Measurements from ENCODE around the gene C5. TPM values are rescaled to one million over a fixed set of nuclear protein-coding genes. Genes with fewer than 3 reads are reported as not detected.

The C5 gene
- total RNA-seq, 1 donor, result 13.8 TPM

DNA sequence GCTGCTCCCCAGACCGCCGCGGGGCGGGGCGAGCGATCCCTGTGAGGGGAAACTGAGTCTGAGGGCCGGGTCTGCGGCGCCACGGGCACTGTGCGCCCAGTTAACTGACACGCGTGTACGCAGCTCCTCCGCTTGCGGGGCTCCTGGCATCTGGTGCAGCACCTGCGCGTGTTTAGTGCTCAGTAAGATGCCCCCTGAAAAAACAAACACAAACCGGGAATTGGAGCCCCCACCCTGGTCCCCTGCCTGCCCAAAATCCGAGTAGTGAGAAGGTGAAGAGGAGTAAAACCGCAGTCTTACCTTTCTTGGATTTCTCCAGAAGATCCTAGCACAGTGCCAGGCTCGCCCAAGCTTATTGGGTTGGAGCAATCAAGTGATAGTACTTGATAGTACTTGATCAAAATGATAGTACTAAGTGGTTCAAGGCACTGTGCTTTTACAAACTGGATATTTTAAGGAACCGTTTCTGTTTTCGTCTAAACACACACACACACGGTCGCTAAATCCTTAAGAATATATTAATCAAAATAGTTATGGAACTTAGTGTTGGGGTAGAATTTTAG lies 120.8 kb downstream of the C5 start:
- TF ChIP-seq, protein P1, sequence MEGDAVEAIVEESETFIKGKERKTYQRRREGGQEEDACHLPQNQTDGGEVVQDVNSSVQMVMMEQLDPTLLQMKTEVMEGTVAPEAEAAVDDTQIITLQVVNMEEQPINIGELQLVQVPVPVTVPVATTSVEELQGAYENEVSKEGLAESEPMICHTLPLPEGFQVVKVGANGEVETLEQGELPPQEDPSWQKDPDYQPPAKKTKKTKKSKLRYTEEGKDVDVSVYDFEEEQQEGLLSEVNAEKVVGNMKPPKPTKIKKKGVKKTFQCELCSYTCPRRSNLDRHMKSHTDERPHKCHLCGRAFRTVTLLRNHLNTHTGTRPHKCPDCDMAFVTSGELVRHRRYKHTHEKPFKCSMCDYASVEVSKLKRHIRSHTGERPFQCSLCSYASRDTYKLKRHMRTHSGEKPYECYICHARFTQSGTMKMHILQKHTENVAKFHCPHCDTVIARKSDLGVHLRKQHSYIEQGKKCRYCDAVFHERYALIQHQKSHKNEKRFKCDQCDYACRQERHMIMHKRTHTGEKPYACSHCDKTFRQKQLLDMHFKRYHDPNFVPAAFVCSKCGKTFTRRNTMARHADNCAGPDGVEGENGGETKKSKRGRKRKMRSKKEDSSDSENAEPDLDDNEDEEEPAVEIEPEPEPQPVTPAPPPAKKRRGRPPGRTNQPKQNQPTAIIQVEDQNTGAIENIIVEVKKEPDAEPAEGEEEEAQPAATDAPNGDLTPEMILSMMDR (IDR thresholded peaks at IDR 0.05; ENCODE audit: insufficient read depth, low read length), result no peak
- H3K4me3 ChIP-seq (ENCODE audit: low read depth, low read length), result peak overlapping the region; percentile 49
- no peak for DNase-seq (ENCODE audit: low read depth)

DNA sequence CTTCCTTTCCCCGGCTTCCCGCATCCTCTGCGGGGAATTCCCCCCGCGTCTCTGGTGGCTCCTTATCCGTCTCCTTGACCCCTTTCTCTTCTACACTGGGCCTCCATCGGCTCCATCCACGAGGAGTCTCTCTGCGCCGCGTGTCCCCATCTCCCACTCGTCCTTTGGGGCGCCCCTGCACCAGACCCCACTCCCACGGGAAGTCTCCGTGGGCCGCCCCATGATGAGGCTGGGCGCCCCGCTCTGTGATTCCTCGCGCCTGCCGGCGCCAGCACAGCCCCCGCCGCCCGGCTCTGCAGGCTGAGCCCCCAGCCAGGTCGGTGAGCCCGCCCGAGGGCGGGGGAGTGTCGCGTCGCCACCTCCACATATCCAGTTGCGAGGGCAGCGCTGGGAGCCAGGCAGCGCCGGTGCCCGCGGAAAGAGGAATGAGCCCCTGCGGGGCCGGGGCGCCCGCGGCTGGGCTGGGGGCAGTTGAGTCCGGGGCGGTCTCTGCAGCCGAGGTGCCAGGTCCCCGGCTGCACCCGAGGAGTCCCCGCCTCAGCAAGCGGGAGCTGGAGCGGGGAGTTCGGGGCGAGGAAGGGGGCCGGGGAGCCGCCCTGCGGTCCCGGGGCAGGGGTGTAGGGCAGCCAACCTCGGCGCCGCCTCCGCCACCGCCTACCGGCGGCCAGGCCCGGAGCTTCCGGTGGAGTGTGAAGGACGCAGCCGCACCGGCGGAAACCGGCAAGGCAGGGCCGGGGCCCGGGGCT lies 121.4 kb downstream of the C5 start:
- TF ChIP-seq, protein P1 (IDR thresholded peaks at IDR 0.05; ENCODE audit: insufficient read depth, low read length), result no peak
- H3K4me3 ChIP-seq (ENCODE audit: low read depth, low read length), result peak overlapping the region; percentile 49
- peak; percentile 20 for DNase-seq (ENCODE audit: low read depth)

DNA sequence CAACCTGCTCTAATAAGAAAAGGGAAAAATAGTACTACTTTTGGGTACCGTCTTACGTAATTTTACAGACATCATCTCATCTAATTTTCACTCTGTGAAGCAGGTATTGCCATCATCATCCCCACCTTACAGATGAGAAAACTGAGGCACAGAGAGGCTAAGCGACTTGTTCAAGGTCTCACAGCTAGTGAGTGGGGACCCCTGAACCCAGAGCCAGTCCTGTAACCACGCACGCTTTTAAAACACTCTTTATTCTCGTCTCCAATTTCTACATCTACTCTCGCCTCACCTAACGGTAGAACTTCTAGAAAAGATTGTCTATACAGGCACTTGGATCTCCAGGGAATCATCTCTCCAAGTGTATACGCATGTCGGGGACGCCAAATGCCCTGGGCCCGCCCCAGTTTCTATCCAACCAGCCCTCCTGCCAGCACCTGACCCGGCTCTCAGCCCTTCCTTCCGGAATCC lies 122.0 kb downstream of the C5 start:
- no peak for DNase-seq (ENCODE audit: low read depth)
- no peak overlapping the region for H3K4me3 ChIP-seq (ENCODE audit: low read depth, low read length)
- TF ChIP-seq, protein P1 (IDR thresholded peaks at IDR 0.05; ENCODE audit: insufficient read depth, low read length), result no peak

DNA sequence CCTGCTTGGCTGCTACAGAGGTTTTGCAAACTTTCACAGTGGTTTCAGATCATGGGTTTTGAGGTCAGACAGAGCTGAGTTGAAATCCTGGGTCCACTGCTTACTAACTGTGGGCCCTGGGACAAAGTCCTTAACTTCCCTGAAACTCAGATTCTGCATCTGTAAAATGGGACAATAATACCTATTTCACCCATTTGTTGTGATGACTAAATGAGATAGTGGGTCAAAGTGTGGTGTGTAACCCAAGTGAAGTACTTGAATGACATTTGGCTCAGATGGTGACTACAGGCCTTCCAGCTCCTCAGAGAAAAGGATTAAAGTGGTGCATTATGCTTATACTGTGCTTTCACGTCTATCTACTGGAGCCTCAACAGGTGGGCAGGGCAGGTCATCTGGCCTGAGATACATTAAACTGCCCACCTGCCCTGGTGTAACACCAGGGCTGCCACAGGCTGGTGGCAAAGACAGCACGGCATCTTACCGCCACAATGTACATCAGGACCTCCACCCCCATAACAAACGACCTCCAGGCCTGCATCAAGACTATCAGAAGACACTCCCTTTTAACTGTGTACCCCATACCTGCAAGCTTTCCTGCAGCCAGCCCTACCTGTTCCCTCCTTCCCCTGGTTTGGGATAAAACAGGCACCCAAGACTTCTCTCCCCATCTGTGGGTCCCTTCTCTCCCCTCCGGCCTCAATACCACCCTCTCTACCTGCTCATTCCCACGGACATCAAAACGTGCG lies 122.6 kb downstream of the C5 start:
- TF ChIP-seq, protein P1 (IDR thresholded peaks at IDR 0.05; ENCODE audit: insufficient read depth, low read length), result no peak
- H3K4me3 ChIP-seq (ENCODE audit: low read depth, low read length), result no peak overlapping the region
- no peak for DNase-seq (ENCODE audit: low read depth)

DNA sequence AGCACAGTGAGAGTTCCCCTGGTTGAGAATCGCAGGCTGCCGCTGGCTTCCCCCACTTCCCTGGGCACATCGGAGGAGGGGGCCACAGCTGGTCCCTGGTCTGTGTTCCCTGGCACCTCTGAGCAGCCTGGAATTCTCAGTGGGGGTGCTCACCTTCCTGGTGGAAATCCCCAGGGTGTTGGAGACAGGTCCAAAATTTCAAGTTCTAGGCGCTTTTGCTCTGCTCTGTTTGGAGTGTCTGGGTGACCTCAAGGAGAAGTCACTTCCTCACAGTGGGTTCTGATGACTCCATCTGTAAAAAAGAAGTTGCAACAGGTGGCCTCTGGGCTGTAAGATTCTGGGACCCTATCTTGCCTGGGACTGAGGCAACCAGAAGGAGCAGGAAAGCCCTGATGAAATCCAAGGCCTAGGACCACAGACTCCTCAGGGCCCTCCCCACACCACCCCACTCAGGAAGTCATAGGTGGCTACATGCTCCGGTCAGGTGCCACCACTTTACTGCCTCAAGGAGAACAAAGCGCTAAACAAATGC lies 123.6 kb downstream of the C5 start, which contains the start of gene TRAF1:
Gene TRAF1 (minus strand): TSS at position 400 of the 532 bp plus-strand sequence. CDS start 721 bp downstream, outside the sequence.
- TF ChIP-seq, protein P1 (IDR thresholded peaks at IDR 0.05; ENCODE audit: insufficient read depth, low read length), result no peak
- H3K4me3 ChIP-seq (ENCODE audit: low read depth, low read length), result peak within 1 kb of the TSS; percentile 22
- no peak for DNase-seq (ENCODE audit: low read depth)

DNA sequence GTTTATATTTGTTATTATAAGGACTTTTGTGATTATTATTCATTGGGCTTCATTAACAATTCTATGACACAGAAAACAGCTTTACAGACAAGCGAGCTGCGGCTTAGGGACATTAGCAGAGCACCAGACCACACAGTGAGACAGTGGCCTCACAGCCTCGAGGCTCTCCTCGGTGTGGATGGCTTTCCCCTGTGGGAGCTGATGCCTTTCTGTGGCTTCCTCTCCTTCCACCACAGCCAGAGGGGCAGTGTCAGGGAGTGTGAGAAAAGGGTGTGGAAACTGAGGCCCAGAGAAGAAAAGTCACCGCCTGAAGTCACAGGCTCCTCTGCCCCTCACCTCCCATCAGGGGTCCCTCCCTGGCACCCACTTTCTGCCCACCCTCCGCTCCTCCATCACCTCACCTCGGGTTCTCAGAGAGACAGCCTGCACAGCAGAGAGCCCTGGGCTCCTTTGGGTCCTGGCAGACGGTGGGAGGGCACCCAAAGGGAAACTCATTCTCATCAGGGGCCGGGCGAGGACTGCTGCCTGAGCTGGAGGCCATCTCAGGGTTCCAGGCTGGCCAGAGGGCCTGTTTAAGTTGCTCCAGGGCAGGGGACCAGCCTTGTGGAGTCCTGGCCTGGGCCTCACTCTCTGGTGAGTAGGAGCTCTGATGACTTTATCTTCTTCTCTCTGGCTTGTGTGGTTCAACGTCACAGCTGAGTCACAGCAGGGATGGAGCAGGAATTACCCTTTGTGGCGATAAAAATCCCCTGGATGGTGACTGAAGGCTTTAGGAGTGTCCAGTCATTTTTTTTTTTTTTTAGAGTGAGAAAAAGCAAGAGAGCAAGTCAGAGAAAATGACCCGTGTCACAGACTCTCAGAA lies 124.3 kb downstream of the C5 start:
- peak overlapping the region; percentile 22 for H3K4me3 ChIP-seq (ENCODE audit: low read depth, low read length)
- peak; percentile 93 for DNase-seq (ENCODE audit: low read depth)

More for the DNA sequence above, 124.3 kb downstream of the C5 start:
- TF ChIP-seq, protein P1 (IDR thresholded peaks at IDR 0.05; ENCODE audit: insufficient read depth, low read length), result no peak
